HepG2 (cell line): ENCODE data around the gene MXD3. TPM values are rescaled to one million over a fixed set of nuclear protein-coding genes. Genes with fewer than 3 reads are reported as not detected.

ENCODE experiments used
- ARHGAP35 ChIP-seq: sonication (generic); formaldehyde crosslinking; IDR thresholded peaks from 2 replicates; pipeline ENCODE4 v1.9.0; 2022; ENCODE audit warnings: mild to moderate bottlenecking, inconsistent platforms, moderate library complexity, missing genetic modification reagents, borderline replicate concordance
- DNMT3B ChIP-seq: conservative IDR thresholded peaks from 2 replicates; pipeline ENCODE4 v1.6.1; 2016; ENCODE audit warnings: missing biosample characterization, control low read depth
- FOSL2 ChIP-seq: sonication (generic); formaldehyde crosslinking; IDR thresholded peaks from 2 replicates; pipeline ENCODE4 v1.4.0; 2020; ENCODE audit warnings: missing genetic modification reagents
- GTF2F1 ChIP-seq: fragments of 150-350 bp; IDR thresholded peaks from 2 replicates; pipeline ENCODE4 v1.6.1; 2014; ENCODE audit warnings: low read length
- HNF4G ChIP-seq, 2 experiments: sonication (generic) in 1 of 2; formaldehyde crosslinking in 1 of 2; IDR thresholded peaks; 2 replicates each; pipeline versions ENCODE4 v1.4.0 to v1.6.1; 2011 to 2020; ENCODE audit warnings: borderline replicate concordance in 2 of 2, low read depth in 2 of 2, mild to moderate bottlenecking in 2 of 2, low read length in 1 of 2, missing genetic modification reagents in 1 of 2, moderate library complexity in 1 of 2
- NFE2L2 ChIP-seq: fragments of 150-350 bp; IDR thresholded peaks from 2 replicates; pipeline ENCODE4 v1.6.1; 2014; ENCODE audit warnings: low read length
- PHB2 ChIP-seq: fragments of 450-650 bp; IDR thresholded peaks from 2 replicates; pipeline ENCODE4 v1.6.1; 2018; ENCODE audit not compliant: partially characterized antibody
- TBX3 ChIP-seq: fragments of 450-650 bp; IDR thresholded peaks from 2 replicates; pipeline ENCODE4 v1.6.1; 2017; ENCODE audit warnings: antibody characterized with exemption, mild to moderate bottlenecking, inconsistent platforms, borderline replicate concordance
- ZIK1 ChIP-seq: sonication (generic); formaldehyde crosslinking; IDR thresholded peaks from 2 replicates; pipeline ENCODE4 v1.5.0; 2020; ENCODE audit warnings: mild to moderate bottlenecking, low read depth, missing genetic modification reagents, borderline replicate concordance
- ZNF510 ChIP-seq: sonication (generic); formaldehyde crosslinking; IDR thresholded peaks from 2 replicates; pipeline ENCODE4 v1.4.0; 2020; ENCODE audit warnings: low read depth, mild to moderate bottlenecking, missing genetic modification reagents
- ZNF777 ChIP-seq: sonication (generic); formaldehyde crosslinking; IDR thresholded peaks from 2 replicates; pipeline ENCODE4 v1.4.0; 2020; ENCODE audit warnings: missing genetic modification reagents
- polyA plus RNA-seq, 8 experiments: library from polyadenylated mRNA; depleted of rRNA in 3 of 8; stranded (reverse) in 7 of 8; unstranded in 1 of 8; fragments of >200 nt; fragmentation: Illumina TruSeq in 4 of 8; extraction: Trizol in 4 of 8; gene quantifications; 2 replicates each; pipeline versions ENCODE4 v1.2.1 to v1.2.3, GENCODE V29; 2011 to 2016; ENCODE audit warnings: low read depth in 4 of 8, missing spikeins in 1 of 8, mixed read lengths in 1 of 8; ENCODE audit not compliant: insufficient read depth in 1 of 8
- total RNA-seq, 5 experiments: library from RNA; depleted of rRNA; stranded (reverse); fragments of >200 nt; fragmentation: Illumina TruSeq; extraction: Trizol; gene quantifications; 2 replicates each; pipeline ENCODE4 v1.2.3, GENCODE V29; 2016; ENCODE audit warnings: low read depth in 1 of 5
- TF ChIP-seq, protein P1 (sequence below): sonication (generic); formaldehyde crosslinking; conservative IDR thresholded peaks from 2 replicates; pipeline ENCODE4 v1.4.0; 2020; ENCODE audit warnings: missing genetic modification reagents
- TF ChIP-seq, protein P2 (sequence below): sonication (generic); formaldehyde crosslinking; IDR thresholded peaks from 2 replicates; pipeline ENCODE4 v1.5.1; 2020; ENCODE audit warnings: missing genetic modification reagents, mild to moderate bottlenecking, borderline replicate concordance
- TF ChIP-seq, protein P3 (sequence below): sonication (generic); formaldehyde crosslinking; IDR thresholded peaks from 2 replicates; pipeline ENCODE4 v1.4.0; 2020; ENCODE audit warnings: low read depth, missing genetic modification reagents
- TF ChIP-seq, protein P4 (sequence below): sonication (generic); formaldehyde crosslinking; IDR thresholded peaks from 2 replicates; pipeline ENCODE4 v1.5.1; 2020; ENCODE audit warnings: missing genetic modification reagents, mild to moderate bottlenecking, borderline replicate concordance
- TF ChIP-seq, protein P5 (sequence below): sonication (generic); formaldehyde crosslinking; IDR thresholded peaks from 2 replicates; pipeline ENCODE4 v1.5.0; 2020; ENCODE audit warnings: missing genetic modification reagents

MXD3 gene
- total and polyA plus RNA-seq, 2 of the 13 experiments (the other 11 are each of a cell fraction or from before 2014, with no cell fraction given) = 10.5 to 12.8 TPM

DNA sequence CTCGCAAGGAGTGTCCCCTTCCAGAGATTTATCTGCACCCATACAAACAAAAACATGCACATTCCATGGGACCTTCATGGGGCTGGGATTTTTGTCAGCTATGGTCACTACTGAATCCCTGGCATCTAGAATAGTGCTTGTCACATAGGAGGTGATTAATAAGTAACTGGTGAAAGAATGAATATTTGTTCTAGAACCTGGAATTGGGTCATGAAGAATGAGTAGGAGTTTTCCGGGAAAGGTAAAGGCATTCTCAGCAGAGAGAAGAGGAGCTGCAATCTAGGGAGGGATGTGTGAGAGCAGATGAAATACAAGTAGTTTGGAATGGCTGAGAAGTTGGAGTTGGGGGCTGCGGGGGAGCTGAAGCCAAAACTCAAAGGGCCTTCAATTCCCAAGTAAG is 42.6 kb upstream of the MXD3 start (continued):
- TF ChIP-seq, protein P1, sequence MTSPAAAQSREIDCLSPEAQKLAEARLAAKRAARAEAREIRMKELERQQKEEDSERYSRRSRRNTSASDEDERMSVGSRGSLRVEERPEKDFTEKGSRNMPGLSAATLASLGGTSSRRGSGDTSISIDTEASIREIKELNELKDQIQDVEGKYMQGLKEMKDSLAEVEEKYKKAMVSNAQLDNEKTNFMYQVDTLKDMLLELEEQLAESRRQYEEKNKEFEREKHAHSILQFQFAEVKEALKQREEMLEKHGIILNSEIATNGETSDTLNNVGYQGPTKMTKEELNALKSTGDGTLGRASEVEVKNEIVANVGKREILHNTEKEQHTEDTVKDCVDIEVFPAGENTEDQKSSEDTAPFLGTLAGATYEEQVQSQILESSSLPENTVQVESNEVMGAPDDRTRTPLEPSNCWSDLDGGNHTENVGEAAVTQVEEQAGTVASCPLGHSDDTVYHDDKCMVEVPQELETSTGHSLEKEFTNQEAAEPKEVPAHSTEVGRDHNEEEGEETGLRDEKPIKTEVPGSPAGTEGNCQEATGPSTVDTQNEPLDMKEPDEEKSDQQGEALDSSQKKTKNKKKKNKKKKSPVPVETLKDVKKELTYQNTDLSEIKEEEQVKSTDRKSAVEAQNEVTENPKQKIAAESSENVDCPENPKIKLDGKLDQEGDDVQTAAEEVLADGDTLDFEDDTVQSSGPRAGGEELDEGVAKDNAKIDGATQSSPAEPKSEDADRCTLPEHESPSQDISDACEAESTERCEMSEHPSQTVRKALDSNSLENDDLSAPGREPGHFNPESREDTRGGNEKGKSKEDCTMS = no peak
- TF ChIP-seq FOSL2 (CRISPR knock-in tag) (peak; percentile 64), TBX3 (no peak), GTF2F1 (no peak), PHB2 (no peak), ZIK1 (CRISPR knock-in tag) (no peak), ARHGAP35 (CRISPR knock-in tag) (no peak), DNMT3B (CRISPR knock-in tag) (peak; percentile 73; the same call in 1 of the 2 replicates), HNF4G (IDR thresholded peaks at IDR 0.05; ENCODE audit: borderline replicate concordance, low read depth, low read length) (no peak), HNF4G (CRISPR knock-in tag; IDR thresholded peaks at IDR 0.05; ENCODE audit: borderline replicate concordance, low read depth) (no peak), ZNF777 (CRISPR knock-in tag) (no peak), NFE2L2 (no peak), ZNF510 (no peak)
- TF ChIP-seq, protein P2, sequence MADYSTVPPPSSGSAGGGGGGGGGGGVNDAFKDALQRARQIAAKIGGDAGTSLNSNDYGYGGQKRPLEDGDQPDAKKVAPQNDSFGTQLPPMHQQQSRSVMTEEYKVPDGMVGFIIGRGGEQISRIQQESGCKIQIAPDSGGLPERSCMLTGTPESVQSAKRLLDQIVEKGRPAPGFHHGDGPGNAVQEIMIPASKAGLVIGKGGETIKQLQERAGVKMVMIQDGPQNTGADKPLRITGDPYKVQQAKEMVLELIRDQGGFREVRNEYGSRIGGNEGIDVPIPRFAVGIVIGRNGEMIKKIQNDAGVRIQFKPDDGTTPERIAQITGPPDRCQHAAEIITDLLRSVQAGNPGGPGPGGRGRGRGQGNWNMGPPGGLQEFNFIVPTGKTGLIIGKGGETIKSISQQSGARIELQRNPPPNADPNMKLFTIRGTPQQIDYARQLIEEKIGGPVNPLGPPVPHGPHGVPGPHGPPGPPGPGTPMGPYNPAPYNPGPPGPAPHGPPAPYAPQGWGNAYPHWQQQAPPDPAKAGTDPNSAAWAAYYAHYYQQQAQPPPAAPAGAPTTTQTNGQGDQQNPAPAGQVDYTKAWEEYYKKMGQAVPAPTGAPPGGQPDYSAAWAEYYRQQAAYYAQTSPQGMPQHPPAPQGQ (CRISPR knock-in tag) = no peak
- TF ChIP-seq, protein P3, sequence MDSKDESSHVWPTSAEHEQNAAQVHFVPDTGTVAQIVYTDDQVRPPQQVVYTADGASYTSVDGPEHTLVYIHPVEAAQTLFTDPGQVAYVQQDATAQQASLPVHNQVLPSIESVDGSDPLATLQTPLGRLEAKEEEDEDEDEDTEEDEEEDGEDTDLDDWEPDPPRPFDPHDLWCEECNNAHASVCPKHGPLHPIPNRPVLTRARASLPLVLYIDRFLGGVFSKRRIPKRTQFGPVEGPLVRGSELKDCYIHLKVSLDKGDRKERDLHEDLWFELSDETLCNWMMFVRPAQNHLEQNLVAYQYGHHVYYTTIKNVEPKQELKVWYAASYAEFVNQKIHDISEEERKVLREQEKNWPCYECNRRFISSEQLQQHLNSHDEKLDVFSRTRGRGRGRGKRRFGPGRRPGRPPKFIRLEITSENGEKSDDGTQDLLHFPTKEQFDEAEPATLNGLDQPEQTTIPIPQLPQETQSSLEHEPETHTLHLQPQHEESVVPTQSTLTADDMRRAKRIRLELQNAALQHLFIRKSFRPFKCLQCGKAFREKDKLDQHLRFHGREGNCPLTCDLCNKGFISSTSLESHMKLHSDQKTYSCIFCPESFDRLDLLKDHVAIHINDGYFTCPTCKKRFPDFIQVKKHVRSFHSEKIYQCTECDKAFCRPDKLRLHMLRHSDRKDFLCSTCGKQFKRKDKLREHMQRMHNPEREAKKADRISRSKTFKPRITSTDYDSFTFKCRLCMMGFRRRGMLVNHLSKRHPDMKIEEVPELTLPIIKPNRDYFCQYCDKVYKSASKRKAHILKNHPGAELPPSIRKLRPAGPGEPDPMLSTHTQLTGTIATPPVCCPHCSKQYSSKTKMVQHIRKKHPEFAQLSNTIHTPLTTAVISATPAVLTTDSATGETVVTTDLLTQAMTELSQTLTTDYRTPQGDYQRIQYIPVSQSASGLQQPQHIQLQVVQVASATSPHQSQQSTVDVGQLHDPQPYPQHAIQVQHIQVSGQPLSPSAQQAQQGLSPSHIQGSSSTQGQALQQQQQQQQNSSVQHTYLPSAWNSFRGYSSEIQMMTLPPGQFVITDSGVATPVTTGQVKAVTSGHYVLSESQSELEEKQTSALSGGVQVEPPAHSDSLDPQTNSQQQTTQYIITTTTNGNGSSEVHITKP (CRISPR knock-in tag) = no peak
- TF ChIP-seq, protein P4, sequence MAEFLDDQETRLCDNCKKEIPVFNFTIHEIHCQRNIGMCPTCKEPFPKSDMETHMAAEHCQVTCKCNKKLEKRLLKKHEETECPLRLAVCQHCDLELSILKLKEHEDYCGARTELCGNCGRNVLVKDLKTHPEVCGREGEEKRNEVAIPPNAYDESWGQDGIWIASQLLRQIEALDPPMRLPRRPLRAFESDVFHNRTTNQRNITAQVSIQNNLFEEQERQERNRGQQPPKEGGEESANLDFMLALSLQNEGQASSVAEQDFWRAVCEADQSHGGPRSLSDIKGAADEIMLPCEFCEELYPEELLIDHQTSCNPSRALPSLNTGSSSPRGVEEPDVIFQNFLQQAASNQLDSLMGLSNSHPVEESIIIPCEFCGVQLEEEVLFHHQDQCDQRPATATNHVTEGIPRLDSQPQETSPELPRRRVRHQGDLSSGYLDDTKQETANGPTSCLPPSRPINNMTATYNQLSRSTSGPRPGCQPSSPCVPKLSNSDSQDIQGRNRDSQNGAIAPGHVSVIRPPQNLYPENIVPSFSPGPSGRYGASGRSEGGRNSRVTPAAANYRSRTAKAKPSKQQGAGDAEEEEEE = no peak
- TF ChIP-seq, protein P5, sequence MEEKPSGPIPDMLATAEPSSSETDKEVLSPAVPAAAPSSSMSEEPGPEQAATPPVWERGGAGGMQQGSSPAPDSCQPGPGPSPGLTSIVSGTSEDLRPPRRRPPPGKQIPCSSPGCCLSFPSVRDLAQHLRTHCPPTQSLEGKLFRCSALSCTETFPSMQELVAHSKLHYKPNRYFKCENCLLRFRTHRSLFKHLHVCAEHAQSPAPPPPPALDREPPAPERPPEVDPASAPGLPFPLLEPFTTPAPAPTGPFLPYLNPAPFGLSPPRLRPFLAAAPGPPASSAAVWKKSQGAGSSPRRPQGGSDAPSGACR = no peak
- TF ChIP-seq, all 625 proteins: peak for 39
